ENCODE results near the gene TRPM8.

The TRPM8 gene

DNA sequence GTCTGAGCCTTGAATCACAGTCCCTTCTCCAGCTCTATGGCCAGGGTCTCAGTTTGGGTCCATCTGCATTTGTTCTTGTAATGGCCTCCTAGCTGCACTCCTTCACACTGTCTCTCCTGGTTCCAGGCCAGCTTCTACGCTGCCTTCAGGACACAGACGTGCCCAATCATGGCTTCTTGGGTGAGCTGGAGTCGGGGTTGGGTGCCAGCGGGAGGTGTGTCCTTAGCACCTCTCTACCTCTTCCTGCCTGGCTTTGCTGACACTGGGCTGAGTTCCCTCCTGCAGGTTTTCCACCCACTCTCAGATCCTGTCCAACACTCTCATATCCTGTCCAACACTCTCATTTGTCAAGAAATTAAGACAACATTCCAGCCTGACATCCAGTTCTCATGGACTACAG is 9.6 kb downstream of the TRPM8 start:
- TF ChIP-seq GATA2 (IDR thresholded peaks at IDR 0.05; ENCODE audit: low read depth, low read length) (no peak), GATA3 (IDR thresholded peaks at IDR 0.05; ENCODE audit: low read depth, low read length) (no peak)

GRCh38 chr2:233928594-233929351 is 11.6 kb downstream of the TRPM8 start:
- TF ChIP-seq GATA3 (IDR thresholded peaks at IDR 0.05; ENCODE audit: low read depth, low read length) (no peak), GATA2 (IDR thresholded peaks at IDR 0.05; ENCODE audit: low read depth, low read length) (no peak)

DNA sequence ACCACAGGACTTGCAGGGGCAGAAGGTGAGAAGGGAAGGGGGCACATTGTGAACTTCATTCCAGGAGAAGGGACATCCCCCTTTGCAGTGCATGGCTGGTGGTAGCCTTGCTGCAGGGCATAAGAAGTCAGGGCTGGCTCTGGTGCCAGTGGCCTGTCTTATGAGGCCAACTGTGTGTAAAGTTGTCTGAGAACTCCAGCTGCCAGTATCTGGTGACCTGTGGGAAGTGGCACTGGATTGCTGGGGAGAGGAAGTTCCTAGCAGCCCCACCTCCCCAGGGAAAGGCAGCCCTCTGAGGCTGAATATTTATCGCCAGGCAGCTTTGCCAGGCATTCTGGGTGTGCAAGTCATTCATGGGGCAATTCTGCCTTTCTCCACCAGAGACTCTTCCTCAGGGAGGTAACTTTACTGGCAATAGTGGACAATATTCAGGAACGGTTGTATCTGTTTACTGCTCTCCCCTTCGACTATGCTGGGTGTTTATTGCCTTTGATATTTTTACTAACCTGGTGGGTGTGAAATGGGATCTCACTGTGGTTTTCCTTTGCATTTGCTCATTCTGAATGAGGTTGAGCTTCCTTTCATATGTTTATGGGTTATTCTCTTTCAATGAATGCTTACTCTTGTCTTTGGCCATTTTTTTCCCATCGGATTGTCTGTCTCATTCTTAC is 12.3 kb downstream of the TRPM8 start:
- TF ChIP-seq GATA3 (IDR thresholded peaks at IDR 0.05; ENCODE audit: low read depth, low read length) (no peak), GATA2 (IDR thresholded peaks at IDR 0.05; ENCODE audit: low read depth, low read length) (no peak)

- TF ChIP-seq GATA3 (IDR thresholded peaks at IDR 0.05; ENCODE audit: low read depth, low read length) (no peak), GATA2 (IDR thresholded peaks at IDR 0.05; ENCODE audit: low read depth, low read length) (no peak)
These were observed 17.4 kb downstream of the TRPM8 start for GRCh38 chr2:233934524-233934923.

DNA sequence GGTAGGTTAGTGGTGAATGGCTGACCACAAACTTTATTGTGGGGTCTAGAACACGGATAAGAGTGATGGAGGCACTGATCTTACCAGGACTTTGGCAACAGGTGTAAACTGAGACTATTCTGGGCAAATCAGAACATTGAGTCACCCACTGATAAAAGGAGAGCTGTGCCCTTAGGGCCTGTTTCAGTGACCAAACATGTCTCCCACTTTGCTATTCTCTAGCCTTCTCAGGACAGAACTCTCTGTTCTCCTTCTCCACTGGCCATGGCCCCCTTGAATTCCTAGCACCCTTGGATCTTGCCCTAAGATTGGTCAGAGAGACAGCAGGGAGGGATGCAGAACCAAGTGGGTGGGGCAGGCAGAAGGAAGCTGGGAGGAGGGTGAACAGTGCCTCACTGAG is 18.3 kb downstream of the TRPM8 start:
- no peak for TF ChIP-seq GATA2 (IDR thresholded peaks at IDR 0.05; ENCODE audit: low read depth, low read length)
- no peak for TF ChIP-seq GATA3 (IDR thresholded peaks at IDR 0.05; ENCODE audit: low read depth, low read length)

GRCh38 chr2:233936089-233936488 is 18.9 kb downstream of the TRPM8 start:
- TF ChIP-seq GATA2 (IDR thresholded peaks at IDR 0.05; ENCODE audit: low read depth, low read length) (no peak), GATA3 (IDR thresholded peaks at IDR 0.05; ENCODE audit: low read depth, low read length) (no peak)

GRCh38 chr2:233938676-233939370 is 21.6 kb downstream of the TRPM8 start:
- TF ChIP-seq GATA2 (IDR thresholded peaks at IDR 0.05; ENCODE audit: low read depth, low read length) (no peak), GATA3 (IDR thresholded peaks at IDR 0.05; ENCODE audit: low read depth, low read length) (no peak)

GRCh38 chr2:233940376-233941276 is 23.5 kb downstream of the TRPM8 start:
- TF ChIP-seq GATA2 (IDR thresholded peaks at IDR 0.05; ENCODE audit: low read depth, low read length) (no peak), GATA3 (IDR thresholded peaks at IDR 0.05; ENCODE audit: low read depth, low read length) (no peak)

DNA sequence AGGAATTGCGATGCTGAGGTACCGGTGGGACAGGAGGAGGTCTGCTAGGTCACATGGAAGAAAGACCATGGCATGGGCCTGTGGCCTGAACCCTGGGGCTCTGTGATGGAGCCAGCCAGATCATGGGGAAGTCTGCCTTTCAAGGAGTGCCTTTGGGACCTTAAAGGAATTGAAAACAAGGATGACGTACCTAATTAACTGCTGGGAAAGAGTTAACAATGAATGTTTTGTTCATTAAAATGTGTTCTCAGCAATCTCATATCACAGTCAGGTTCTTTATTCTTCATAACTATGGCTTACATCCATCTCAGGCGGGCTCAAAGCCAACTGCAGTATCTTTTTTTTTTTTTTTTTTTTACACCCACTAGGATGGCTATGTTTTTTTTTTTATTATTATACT is 25.6 kb downstream of the TRPM8 start:
- no peak for TF ChIP-seq GATA3 (IDR thresholded peaks at IDR 0.05; ENCODE audit: low read depth, low read length)
- TF ChIP-seq GATA2 (IDR thresholded peaks at IDR 0.05; ENCODE audit: low read depth, low read length), result no peak

- TF ChIP-seq GATA2 (IDR thresholded peaks at IDR 0.05; ENCODE audit: low read depth, low read length), result no peak
- no peak for TF ChIP-seq GATA3 (IDR thresholded peaks at IDR 0.05; ENCODE audit: low read depth, low read length)
These were observed 27.1 kb downstream of the TRPM8 start for GRCh38 chr2:233944269-233944668.

DNA sequence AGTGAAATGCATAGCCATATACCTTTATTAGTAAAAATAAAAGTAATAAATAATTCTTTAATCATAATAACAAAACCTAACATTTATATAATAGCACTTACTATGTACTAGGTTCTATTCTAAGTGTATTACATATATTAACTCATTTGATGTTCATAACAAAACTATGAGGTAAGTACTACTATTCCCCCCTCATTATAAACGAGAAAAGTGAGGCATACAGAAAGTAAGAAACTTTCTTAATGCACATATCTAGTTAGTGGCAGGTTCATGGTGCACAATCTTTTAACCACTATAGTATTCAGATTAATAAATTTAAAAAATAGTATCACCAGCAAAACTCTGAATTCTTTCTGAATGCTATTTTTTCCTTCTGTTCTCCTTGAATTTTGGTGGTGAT is 27.5 kb downstream of the TRPM8 start:
- TF ChIP-seq GATA2 (IDR thresholded peaks at IDR 0.05; ENCODE audit: low read depth, low read length) (no peak), GATA3 (IDR thresholded peaks at IDR 0.05; ENCODE audit: low read depth, low read length) (no peak)

- TF ChIP-seq GATA2 (IDR thresholded peaks at IDR 0.05; ENCODE audit: low read depth, low read length), result no peak
- TF ChIP-seq GATA3 (IDR thresholded peaks at IDR 0.05; ENCODE audit: low read depth, low read length), result no peak
These were observed 28.0 kb downstream of the TRPM8 start for GRCh38 chr2:233945146-233945545.

DNA sequence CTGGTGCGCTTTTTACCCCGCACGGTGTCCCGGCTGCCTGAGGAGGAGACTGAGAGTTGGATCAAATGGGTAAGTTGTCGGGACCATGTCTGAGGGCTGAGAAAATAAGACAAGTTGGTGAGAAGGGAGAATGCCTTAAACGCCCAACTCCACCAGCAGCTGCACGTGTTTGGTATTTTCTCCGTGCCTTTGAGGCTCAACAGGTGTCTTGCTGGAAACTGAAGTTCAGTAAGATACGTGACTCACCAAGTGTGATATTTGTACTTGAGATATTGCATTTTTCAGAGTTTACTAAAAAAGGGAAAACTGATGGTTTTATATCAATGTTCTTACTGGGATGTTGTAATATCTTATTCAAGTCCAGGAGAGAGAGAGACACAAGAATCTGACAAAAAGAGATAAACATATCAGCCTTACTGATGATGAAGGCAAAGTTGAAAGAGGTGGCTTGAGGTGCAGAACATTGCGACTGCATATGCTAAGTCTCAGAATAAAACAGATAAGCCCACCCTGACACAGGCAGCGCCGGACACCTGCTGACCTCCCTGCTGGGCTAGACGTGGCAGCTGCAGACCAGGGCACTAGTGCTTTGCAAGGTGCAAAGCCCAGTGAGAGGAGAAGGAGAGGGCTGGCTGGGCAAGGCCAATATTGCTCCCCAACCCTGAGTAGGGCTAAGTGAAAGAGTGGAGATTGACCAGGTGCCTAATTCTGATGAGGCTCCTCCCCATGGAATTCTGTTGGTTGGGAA is 33.1 kb downstream of the TRPM8 start:
- TF ChIP-seq GATA2 (IDR thresholded peaks at IDR 0.05; ENCODE audit: low read depth, low read length), result no peak
- TF ChIP-seq GATA3 (IDR thresholded peaks at IDR 0.05; ENCODE audit: low read depth, low read length), result no peak
